KMS-11 (cell line): ENCODE measurements around the gene SNUPN.

Source experiments
- H2AFZ ChIP-seq: fragments of 200-600 bp; sonication (generic); 2 replicates; pipeline ENCODE4 v1.6.1; 2016; ENCODE audit warnings: antibody characterized with exemption, mixed run types, low read depth
- H3K27ac ChIP-seq: fragments of 200-600 bp; sonication (generic); 2 replicates; pipeline ENCODE4 v1.6.1; 2016; ENCODE audit warnings: mild to moderate bottlenecking, mixed run types
- H3K27me3 ChIP-seq: fragments of 200-600 bp; sonication (generic); 2 replicates; pipeline ENCODE4 v1.6.1; 2017; ENCODE audit warnings: mild to moderate bottlenecking, low read depth, mixed run types, moderate library complexity; ENCODE audit not compliant: insufficient read depth
- H3K36me3 ChIP-seq: fragments of 200-600 bp; sonication (generic); 2 replicates; pipeline ENCODE4 v1.6.1; 2017; ENCODE audit warnings: mild to moderate bottlenecking, mixed run types; ENCODE audit not compliant: insufficient read depth
- H3K4me1 ChIP-seq: fragments of 200-600 bp; sonication (generic); 2 replicates; pipeline ENCODE4 v1.6.1; 2016; ENCODE audit warnings: mild to moderate bottlenecking, low read depth, mixed run types; ENCODE audit not compliant: poor library complexity, severe bottlenecking
- H3K4me2 ChIP-seq: fragments of 200-600 bp; sonication (generic); 2 replicates; pipeline ENCODE4 v1.7.0; 2016; ENCODE audit warnings: mild to moderate bottlenecking, mixed run types
- H3K4me3 ChIP-seq: fragments of 200-600 bp; sonication (generic); IDR thresholded peaks from 2 replicates; pipeline ENCODE4 v1.6.1; 2017; ENCODE audit warnings: low read depth, low read length, mixed read lengths; ENCODE audit not compliant: insufficient read depth
- H3K79me2 ChIP-seq: fragments of 200-600 bp; sonication (generic); 2 replicates; pipeline ENCODE4 v1.6.1; 2016; ENCODE audit warnings: low read depth, mixed run types; ENCODE audit not compliant: insufficient read depth
- H3K9ac ChIP-seq: fragments of 200-600 bp; sonication (generic); 2 replicates; pipeline ENCODE4 v1.6.1; 2016; ENCODE audit warnings: mild to moderate bottlenecking, mixed run types
- H4K20me1 ChIP-seq: fragments of 200-600 bp; sonication (generic); 2 replicates; pipeline ENCODE4 v1.6.1; 2016; ENCODE audit warnings: mild to moderate bottlenecking, mixed run types; ENCODE audit not compliant: insufficient read depth
- TF ChIP-seq, protein P1 (sequence below): fragments of 200-600 bp; sonication (generic); conservative IDR thresholded peaks from 2 replicates; pipeline ENCODE4 v1.6.1; 2017; ENCODE audit warnings: low read depth, mild to moderate bottlenecking, antibody characterized with exemption, low read length, moderate library complexity, mixed read lengths

SNUPN gene

DNA sequence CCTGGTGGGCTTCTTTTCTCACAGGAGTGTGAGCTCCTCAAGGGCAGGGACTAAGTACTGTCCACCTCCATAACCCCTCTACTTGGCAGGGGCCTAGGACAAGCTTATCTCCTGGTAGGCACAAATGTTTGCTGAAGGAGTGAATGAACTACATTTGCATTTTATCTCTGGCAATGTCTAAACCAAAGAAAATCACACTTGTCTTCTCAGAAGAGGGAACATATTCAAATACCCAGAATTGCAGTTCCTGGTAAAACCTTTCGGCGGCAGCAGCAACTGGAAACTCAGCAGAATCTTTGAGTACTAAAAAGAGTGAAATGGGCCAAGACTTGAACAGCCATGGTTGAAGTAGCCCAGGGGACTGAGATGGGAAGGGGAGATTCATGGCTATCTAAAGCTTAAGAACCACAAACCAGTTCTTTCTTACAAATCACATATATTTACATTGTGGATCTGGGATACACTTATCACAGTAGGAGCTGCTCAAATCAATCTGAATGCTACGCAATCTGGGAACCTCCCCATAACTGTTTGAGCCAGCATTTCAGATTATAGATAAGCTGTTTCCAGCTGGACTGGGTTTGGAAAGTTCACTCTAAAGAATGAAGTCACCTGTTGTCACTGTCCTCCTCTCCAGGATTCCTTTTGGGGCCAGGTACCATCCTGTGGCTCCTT, 27.7 kb downstream of the SNUPN start:
- TF ChIP-seq, protein P1, sequence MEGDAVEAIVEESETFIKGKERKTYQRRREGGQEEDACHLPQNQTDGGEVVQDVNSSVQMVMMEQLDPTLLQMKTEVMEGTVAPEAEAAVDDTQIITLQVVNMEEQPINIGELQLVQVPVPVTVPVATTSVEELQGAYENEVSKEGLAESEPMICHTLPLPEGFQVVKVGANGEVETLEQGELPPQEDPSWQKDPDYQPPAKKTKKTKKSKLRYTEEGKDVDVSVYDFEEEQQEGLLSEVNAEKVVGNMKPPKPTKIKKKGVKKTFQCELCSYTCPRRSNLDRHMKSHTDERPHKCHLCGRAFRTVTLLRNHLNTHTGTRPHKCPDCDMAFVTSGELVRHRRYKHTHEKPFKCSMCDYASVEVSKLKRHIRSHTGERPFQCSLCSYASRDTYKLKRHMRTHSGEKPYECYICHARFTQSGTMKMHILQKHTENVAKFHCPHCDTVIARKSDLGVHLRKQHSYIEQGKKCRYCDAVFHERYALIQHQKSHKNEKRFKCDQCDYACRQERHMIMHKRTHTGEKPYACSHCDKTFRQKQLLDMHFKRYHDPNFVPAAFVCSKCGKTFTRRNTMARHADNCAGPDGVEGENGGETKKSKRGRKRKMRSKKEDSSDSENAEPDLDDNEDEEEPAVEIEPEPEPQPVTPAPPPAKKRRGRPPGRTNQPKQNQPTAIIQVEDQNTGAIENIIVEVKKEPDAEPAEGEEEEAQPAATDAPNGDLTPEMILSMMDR: peak; percentile 35; the same call in 1 of the 2 replicates
- Histone ChIP-seq H3K4me1 (no peaks in the 10 kb centered on the region), H3K79me2 (no peaks in the 10 kb centered on the region), H3K36me3 (no peaks in the 10 kb centered on the region), H3K27ac (no peak overlapping the region), H3K4me3 (no peak overlapping the region), H2AFZ (no peak overlapping the region), H4K20me1 (no peaks in the 10 kb centered on the region), H3K4me2 (no peak overlapping the region), H3K27me3 (no peaks in the 10 kb centered on the region), H3K9ac (no peak overlapping the region)

DNA sequence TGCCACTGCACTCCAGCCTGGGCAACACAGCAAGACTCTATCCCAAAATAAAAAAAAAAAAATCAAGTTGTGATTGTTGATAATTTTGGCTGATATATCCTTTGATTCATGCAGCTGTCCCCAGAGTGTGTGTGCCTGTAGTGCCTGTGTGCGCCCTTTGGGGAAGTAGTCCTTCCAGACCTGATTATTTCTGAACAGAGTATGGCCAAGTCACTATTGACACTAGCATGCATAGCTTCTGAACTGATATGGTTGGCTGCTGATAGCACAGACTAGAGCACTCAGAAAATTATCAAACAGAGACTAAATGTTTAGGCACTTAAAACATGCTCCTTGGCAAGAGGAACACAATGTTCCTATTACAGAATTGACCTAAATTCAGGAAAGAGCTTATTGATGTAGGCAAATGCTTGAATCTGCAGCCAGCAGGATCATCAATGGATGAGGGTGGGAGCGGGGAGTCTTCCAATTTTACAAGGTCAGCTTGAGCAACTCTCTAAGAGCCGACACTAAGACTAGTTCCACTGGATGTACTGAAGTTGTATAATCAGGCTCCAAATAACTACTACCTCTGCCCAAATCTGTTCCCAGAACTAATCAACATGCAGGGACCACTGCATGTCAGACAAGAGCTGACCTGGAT, 28.7 kb downstream of the SNUPN start:
- Histone ChIP-seq H3K4me3 (no peak overlapping the region), H3K4me1 (no peaks in the 10 kb centered on the region), H3K79me2 (no peaks in the 10 kb centered on the region), H3K36me3 (no peaks in the 10 kb centered on the region), H3K9ac (no peak overlapping the region), H3K4me2 (no peak overlapping the region), H4K20me1 (no peaks in the 10 kb centered on the region), H3K27ac (no peak overlapping the region), H2AFZ (no peak overlapping the region), H3K27me3 (no peaks in the 10 kb centered on the region)
- TF ChIP-seq, protein P1: no peak

DNA sequence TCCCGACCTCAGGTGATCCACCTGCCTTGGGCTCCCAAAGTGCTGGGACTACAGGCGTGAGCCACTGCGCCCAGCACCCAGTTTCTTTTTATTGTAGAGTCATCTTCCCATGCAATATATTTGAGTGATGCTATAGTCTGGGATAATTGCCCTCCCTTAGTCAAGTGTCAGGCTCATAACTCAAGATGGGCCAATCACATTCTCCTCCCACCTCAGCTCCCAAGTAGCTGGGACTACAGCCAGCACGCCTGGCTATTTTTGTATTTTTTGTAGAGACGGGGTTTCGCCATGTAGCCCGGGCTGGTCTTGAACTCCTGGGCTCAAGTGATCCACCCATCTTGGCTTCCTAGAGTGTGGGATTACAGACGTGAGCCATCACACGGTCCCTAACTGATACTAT, 31.2 kb downstream of the SNUPN start:
- Histone ChIP-seq H3K36me3 (no peaks in the 10 kb centered on the region), H2AFZ (no peak overlapping the region), H4K20me1 (no peaks in the 10 kb centered on the region), H3K9ac (no peak overlapping the region), H3K79me2 (no peaks in the 10 kb centered on the region), H3K27ac (no peak overlapping the region), H3K4me1 (no peaks in the 10 kb centered on the region), H3K27me3 (no peaks in the 10 kb centered on the region), H3K4me3 (no peak overlapping the region), H3K4me2 (no peak overlapping the region)
- TF ChIP-seq, protein P1: no peak

DNA sequence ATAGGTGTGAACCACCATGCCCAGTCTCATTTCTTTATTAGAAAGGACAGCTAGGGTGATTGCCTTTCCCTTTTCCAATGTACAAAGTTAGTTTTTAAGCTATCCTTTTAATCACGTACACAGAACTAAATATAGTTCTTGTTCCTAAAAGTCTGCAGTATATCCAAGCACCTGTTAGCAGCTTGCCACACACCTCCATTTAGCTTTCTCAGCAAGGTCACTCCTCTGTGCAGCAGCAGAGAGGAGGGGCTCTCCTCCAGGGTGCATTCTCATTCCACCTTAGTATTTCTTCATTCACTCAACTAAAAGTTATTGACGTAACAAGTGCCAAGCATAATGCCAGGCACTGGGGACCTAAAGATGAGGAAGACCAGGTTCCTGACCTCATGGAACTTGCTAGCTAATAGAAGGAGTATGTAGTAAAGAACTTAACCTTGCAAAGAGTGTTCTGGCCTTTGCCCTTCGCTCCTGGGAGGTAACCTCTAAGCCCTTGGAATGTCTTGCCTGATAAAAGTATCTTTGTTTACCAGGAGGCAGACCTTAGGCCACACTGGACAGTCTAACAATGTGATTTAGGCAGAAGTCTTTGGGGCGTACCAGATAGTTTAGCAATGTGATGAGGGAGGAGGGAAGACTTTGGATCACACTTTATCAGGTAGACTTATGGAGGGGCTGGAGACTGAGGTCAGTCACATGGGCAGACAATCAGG, 33.7 kb downstream of the SNUPN start:
- Histone ChIP-seq H3K79me2 (no peaks in the 10 kb centered on the region), H3K4me1 (no peaks in the 10 kb centered on the region), H3K4me2 (no peak overlapping the region), H3K9ac (no peak overlapping the region), H3K36me3 (no peaks in the 10 kb centered on the region), H4K20me1 (no peaks in the 10 kb centered on the region), H3K27ac (no peak overlapping the region), H2AFZ (no peak overlapping the region), H3K4me3 (no peak overlapping the region), H3K27me3 (no peaks in the 10 kb centered on the region)
- TF ChIP-seq, protein P1: no peak
